Embryonic facial prominence (tissue), 1 donor: Measurements from ENCODE around the gene ELP5.

Source experiments
- DNase-seq: peaks from one replicate; pipeline ENCODE4 v3.0.0-alpha.2; 2016; ENCODE audit errors: extremely low spot score

ELP5 gene

DNA sequence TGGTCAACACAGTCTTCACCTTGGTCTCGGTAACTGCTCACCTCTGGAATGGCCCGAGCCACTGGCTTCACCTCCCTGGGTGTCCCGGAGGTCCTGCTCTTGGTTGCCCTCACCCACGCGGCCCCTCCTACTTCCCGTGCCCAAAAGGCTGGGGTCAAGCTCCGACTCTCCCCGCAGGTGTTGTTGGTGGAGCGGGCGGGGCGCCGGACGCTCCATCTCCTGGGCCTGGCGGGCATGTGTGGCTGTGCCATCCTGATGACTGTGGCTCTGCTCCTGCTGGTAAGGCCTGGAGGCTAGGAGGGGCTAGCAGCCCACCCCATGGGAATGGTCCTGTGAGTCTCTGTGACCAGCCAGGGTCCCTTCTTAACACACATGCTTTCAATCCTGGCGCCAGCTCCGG is 32.9 kb downstream of the ELP5 start:
- DNase-seq = no peak

DNA sequence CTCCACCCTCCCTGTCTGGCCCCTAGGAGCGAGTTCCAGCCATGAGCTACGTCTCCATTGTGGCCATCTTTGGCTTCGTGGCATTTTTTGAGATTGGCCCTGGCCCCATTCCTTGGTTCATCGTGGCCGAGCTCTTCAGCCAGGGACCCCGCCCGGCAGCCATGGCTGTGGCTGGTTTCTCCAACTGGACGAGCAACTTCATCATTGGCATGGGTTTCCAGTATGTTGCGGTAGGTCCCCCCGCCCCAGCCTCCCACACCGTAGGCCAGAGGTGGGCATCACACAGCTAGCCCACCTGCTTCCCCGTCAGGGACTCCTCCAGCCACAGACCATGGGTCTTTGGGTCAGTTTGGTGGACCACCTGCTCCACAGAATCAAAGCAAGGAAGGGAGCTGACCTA is 33.7 kb downstream of the ELP5 start:
- DNase-seq = no peak

DNA sequence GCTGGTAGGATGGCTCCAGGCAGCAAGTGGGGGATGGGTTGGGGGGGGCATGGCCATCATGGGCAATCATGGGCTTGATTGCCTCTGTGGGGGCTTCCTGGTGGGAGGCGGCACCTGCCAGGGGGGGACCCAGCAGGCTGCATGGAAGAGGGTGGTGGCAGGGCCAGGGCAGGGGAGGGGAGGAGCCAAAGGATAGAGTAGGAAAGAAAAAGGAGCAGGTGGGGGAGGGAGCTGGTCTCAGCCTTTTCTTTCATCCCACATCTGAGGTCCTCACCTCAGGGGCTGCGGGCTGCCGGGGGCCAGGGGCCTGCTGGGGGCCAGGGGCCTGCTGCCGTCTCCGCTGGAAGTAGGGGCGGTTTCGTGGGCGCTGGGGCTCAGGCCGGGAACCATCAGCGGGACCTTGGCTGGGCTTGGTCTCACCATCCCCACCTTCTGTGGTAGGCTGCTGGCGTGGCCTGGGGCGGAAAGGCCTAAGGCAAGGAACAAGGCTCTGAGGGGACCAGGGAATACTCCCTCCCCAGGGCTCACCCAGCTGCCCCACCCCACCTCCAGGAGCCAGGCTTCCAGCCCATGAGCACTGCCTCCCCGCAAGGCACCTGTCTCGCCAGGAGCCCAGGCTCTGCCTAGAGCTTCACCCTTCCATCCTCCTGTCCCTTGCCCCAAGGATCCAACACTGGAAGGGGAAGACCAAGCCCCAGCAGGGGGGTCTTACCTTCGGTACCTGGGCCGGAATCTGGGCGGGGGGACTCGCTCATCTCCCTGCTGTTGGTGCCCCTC is 37.4 kb downstream of the ELP5 start:
- no peak for DNase-seq

DNA sequence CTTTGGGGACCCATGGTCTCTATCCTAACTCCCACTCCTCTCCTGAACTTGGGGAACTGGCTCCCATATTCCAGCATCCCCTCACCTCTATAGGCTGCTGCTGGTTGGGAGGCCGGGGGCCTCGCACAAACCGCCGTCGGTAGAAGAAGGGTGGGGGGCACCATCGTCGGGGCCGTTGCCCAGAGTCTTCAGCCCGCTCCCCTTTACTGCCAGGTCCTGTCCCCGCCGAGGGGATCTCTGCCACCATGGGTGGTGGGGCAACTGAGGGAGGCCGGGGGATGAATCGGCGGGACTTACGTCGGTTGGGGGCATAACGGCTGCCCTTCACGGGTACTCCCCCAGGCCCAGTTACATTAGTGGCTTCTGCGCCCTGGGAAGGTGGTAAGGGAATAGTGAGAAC is 38.2 kb downstream of the ELP5 start:
- no peak for DNase-seq

DNA sequence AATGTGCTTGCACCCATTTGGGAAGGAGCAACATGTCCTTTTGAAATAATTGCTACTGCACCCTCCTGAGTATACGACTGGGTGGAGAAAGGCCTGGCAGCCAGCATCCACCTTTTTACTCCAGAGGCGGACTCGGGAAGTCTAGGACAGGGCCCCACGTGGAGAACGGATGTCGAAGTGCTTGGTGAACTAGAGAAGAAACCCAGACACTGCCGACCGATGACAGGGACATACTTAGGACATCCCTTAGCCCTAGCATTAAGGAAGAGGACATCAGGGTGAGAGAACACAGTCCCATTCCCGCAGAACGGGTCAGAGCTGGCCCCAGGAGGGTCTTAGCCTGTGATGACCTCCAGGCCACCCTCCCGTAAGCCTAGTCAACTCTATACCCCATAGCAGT is 38.7 kb downstream of the ELP5 start:
- no peak for DNase-seq

DNA sequence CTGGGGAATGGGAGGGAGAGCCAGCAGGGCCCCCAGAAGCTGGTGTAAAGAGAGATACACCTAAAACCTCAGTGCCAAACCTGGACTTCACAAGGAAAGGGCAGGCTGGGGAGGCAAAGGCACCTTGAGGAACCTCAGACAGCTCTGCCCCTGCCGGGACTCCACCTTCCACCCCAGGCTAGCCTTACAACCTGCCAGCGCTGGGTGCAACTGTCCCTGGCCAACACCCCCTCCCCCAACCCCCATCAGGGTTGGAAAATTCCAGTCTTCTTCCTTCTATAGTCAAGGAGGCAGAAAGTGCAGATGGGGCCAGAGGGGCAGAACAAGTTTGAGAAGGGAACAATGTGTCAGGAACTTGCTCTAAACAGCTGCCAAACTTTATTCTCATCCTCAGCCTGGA is 40.2 kb downstream of the ELP5 start:
- no peak for DNase-seq

DNA sequence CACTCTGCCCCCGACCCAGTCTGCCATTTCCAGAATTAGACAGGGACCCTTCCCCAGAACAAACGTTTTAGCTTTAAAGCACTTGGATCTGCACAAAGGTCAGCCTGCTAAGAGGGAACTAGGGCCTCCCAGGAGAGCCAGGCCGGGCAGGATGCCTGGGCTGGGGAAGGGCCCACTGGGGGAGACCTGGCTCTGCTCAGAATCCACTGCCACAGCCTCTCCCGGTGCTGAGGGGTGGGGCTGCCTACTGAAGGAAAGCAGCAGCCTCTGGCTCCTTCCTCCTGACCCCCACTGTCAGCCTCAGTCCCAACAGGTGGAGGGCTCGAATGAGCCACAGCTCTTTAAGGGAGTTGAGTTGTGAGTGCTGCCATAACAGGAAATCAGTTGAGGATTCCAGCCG is 40.7 kb downstream of the ELP5 start:
- DNase-seq = no peak

DNA sequence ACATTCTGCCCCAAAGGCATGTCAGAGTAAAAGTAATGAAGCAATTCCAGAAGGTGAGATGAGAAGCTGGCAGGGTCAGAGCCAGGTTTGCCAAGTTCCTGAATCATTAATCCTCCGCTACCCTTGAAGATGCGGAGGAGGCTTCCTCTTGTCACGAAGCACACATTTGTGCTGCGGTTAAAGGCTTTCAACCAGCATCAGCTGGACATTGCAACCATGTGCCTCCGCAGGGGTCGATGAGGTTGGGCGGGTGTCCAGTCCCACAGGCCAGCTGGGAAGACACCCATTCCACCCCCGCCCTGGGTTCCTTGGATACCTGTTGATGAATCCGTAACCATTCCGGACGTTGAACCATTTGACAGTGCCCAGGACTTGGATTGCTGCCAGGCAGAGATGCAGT is 41.1 kb downstream of the ELP5 start:
- no peak for DNase-seq

DNA sequence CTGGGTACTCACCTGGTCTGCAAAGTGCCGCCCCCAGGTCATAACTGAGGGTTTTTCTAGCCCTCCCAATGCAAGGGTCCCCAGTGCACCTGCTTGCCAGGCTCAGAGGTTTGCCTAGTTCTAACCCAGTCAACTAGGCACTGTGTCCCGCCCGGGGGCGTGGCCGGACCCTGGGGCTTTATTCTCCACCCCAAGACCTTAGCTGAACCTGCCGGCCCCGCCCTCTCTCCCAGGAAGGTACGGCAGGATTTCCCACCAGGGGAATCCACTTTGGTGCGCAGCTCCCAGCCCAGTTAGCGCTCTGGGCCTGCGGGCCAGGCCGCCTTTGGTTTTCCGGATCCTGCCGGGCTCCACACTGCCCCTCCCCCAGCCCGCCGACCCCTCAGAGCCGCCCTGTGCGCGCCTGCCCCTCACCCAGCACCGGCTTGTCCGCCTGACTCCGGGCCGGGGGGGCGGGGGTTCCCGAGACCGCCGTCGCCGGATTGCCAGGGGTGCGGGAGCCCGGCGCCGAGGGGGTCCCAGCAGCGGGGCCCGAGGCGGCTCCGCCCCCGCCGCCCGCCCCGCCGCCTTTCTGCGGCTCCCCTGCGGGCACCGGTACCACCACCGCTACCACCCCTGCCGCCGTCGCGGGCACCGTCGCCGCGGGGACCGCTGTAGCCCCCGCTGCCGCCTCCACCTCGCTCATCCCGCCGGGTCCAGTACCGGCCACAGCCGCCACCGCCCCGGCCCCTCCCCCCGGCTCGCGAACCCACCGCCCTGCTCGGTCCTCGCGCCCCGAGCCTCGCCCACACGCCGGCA is 42.0 kb downstream of the ELP5 start:
- DNase-seq = no peak

DNA sequence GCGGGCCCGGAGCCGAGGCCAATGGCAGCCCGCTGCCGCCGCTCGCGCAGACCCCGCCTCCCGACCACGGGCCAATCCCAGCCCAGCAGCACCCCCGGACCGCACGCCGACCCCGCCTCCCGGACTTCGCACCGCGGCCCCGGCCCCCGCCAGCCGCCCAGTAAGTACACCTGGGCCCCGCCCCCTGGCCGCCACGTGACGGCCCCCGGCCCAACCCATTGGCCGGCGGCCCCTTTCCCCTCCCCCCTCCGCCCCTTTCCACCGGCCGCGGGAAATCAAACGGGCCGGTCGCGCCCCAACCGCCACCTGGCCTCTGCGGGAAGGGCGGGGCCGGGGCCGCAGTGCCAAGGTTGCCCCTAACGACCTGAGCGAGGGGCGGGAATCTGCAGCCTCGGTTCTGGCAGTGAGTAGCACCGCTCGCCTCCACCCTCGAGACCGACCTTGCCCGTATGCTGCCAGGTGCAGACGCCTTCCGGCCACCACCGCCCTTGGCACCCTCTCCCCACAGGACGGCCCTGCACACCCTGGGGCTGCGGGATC is 42.7 kb downstream of the ELP5 start, which contains the start of gene YBX2:
Gene YBX2, minus strand, starts transcription at position 26 of the 540 bp plus-strand sequence. CDS start 139 bp downstream, outside the sequence.
- no peak for DNase-seq

DNA sequence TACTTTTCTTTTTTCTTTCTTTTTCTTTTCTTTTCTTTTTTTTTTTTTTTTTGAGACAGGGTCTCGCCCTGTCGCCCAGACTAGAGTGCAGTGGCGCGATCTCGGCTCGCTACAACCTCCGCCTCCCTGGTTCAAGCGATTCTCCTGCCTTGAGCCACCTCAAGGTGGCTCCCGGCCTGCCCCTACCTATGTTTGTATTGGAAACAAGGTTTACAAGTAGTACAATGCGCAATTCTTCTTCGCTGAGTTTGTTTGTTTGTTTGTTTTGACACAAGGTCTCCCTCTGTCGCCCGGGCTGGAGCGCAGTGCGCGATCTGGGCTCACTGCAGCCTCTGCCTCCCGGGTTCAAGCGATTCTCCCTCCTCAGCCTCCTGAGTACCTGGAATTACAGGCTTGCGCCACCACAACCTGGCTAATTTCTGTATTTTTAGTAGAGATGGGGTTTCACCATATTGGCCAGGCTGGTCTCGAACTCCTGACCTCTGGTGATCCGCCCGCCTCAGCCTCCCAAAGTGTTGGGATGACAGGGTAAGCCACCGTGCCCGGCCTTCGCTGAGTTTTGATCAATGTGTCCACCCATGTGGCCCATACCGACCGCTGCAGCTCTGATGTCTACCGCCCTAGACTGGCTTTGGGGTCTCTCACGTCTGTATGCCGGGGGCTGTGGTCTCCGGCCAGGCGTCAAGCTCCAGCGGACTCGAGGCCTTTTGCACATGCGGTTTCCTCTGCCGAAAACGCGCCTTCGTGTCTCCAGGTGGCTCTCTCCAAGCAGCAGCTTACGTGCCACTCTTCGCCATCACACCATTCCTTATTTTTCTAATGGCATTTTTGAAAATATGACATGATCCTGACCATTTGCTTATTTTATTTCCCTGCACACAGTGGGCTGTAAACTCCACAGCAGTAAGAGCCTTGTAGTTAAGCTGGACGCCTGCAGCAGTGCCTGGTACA is 43.5 kb downstream of the ELP5 start:
- no peak for DNase-seq

DNA sequence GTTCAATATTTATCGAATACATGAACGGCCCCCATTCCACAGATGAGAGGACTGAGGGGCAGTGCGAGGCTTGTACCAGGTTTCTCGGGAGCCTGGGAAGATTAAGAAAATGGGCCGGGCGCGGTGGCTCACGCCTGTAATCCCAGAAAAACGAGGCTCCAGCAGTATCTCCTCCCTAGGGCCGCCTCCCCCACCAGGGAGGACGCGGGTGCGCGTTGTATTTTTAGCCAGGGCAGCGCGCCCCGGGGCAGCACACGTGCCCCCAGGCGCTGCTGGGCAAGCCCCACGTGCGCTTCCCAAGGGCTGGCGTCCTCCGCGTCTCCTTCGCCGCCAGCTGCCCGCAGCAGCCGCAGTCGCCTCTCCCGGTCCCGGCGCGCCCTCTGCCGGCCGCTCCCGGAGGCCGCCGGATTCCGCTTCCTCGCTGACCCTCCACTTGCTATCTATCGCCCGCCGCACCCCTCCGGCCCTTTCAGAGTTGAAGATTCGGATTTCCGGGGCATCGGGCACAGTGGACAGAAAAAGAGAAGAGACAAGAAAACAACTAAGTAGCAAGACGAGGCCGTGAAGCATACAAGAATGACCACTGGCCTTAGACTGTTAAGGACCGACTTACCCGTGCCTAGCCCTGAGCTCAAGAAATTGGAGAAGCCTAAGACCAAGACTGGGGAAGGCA is 44.3 kb downstream of the ELP5 start:
- DNase-seq = peak; percentile 48

DNA sequence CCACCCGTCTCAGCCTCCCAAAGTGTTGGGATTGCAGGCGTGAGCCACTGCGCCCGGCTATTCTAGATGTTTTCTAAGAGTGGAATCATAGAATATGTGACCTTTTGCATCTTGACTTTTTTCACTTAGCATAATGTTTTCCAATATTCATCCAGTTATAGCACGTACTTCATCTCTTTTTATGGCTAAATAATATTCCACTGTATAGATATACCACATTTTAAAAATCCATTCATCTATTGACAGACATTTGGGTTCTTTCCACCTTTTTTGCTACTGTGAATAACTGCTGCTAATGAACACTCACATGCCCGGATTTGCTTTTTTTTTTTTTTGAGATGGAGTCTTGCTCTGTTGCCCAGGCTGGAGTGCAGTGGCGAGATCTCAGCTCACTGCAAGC is 52.2 kb downstream of the ELP5 start:
- no peak for DNase-seq

DNA sequence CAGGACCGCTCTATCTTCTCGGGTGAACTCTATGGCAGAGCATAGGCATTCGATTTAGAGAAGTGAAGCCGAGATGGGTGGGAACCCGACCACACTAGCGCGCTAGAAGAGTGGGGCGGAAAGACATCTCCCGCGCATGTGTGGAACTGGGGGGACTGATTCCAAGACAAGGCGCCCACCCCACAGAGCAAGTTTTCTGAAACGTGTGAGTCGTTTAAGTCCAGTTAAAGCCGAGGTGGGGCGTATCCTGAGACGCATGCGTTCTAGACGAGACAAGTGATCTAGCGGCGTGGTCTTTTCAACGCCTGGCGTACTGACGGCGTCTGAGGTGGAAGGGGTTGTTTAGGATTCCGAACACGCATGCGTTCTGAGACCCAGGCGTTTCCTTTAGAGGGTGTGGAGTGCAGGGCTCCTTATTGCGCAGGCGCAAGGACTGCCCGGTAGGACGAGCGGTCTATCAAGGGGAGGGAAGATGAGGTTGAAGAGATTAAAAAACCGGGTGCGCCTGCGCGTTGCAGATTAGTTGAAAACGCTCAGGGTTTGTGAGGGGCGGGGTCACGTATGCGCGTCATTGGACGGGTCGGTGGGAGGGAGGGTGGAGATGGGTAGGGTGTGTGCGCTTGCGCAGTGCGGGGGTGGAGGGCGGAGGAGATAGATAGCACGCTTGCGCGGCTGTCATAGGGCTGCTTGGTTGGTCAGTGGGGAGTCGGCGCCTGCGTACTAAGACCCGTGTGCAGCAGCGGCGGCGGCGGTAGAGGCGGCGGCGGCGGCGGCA is 55.1 kb downstream of the ELP5 start, which contains the start of gene EIF5A:
Gene EIF5A, plus strand, starts transcription at position 718 of the 775 bp plus-strand sequence. CDS start 2,008 bp downstream, outside the sequence.
- peak; percentile 100 for DNase-seq

DNA sequence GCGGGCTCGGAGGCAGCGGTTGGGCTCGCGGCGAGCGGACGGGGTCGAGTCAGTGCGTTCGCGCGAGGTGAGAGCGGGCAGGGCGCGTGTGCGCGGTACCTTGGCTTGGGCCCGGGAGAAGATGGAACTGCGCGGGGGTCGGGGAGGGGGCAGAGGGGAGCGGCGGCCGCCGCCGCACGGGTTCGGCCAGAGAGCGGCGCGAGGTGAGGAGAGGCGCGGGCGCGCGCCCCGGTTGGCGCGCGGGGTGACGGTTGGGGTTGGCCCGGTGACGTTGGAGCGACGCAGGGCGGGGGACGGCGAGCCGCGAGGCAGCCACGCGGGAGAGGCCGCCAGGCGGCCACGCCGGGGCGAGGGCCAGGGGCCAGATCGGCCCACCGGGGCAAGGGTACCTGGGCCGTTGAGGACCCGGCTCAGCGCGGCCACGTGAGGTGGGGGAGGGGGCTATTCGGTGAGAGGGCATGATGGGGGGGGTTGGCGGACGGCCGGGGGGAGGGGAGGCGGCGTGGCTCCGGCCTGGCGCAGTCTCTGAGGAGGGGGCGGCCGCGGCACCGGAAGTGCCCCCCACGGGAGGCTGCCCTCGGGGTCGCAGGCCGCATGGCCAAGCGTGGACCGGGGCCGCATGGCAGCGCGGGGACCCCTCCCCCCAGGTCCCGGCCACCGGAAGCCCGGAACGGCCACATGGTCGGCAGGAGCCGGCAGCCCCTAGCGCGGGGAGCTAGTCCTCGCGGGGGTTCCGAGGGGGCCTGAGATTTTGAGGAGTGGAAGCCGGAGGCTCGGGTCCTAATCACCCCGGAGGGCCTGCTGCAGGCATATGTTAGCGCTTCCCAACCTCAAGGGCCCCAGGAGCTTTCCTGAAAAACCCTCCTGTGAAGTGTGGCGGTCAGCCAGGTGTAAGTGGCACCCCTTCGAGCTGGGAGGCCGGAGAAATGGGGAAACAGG is 55.9 kb downstream of the ELP5 start:
- DNase-seq = no peak

DNA sequence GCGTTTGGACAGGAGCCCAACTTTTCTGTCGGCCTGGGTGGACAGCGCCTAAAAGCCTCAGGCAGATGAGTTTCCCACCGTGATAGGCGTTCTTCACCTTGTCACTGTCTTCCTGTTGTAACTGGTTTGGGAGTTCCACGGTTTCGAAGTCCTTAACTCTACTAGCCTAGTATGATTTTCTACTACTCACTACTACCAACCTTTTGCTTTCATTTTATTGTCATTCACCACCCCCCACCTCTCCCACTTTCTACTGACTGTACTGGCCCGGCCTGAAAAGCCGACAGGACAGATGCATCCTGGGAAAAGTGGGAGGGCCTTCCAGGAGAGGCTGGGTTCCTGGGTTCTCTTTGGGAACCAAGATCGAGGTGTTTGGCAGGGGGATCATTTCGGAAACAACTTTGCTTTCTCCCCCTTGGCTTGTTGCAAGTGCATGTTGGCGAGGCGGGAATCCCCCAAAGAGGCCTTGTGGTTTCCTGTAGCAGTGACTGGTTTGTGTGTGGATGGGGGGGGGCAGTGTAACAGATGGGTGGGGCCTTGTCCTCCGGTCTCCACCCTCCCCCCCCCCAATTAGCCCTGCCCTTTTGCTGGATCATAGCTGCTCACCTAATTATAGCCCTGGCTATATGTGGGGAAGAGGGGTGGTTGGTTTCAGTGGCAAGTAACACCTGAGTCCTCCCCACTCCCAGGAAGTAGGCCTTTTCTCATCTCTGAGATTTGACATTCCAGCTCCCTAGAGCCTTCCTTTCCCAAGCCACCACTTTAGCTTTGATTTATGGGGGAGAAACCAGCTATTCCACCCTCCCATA is 56.8 kb downstream of the ELP5 start:
- no peak for DNase-seq
